ENCODE measurements around the gene MEGF11.

DNA sequence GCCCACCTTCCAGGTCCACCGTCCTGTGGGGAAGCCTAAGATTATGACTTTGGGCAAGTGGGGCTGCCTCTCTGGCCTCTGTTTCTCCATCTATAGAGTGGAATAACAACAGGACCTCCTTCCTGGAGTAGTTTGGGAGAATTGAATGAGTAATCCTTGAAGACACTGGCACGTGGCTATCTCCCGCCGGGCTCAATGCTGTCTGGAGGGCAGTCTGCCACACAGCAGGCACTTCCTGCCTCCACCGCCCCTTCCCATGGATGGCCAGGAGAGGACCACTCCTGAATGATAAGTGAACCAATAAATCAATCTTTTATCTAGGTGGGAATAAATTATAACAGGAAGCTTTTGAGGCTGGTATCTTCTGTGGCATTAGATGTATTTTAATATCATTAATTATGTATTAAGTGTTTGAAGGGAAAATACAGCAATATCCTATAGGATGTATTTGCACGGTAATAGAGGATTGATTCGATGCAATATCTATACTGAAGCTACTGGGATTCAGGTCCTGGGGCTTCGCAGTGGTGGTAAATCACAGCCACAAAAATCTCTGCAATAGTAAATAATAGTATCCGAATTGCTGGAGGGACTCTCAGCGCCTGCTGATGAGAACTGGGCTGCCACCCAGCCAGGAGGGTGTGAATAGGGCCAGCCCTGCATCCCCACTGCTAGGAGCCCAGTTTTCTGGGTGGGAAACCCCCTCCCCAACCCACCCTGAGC, 15.9 kb downstream of the MEGF11 start:
- TF ChIP-seq CTCF (IDR thresholded peaks at IDR 0.05; ENCODE audit: insufficient read depth, low read length, poor library complexity, severe bottlenecking) (no peak), EZH2phosphoT487 (conservative IDR thresholded peaks at IDR 0.05; ENCODE audit: low read length) (no peak)
